Upper lobe of right lung (tissue), 1 donor: ENCODE measurements around the gene CACNB4. TPM values are rescaled to one million over a fixed set of nuclear protein-coding genes. Genes with fewer than 3 reads are reported as not detected.

ENCODE experiments used
- ATAC-seq: fragments of 200-7000 bp; cut with Tn5 transposase; one replicate; pipeline ENCODE4 v1.9.1; 2020; ENCODE audit warnings: mild to moderate bottlenecking, moderate library complexity
- DNase-seq: peaks from one replicate; pipeline ENCODE4 v3.0.0-alpha.2; 2020
- H3K27ac ChIP-seq: fragments of 200-600 bp; one replicate; pipeline ENCODE4 v1.8.0; 2022
- H3K27me3 ChIP-seq: fragments of 200-600 bp; one replicate; pipeline ENCODE4 v1.8.0; 2022; ENCODE audit warnings: mild to moderate bottlenecking
- H3K36me3 ChIP-seq: fragments of 200-600 bp; one replicate; pipeline ENCODE4 v1.8.0; 2022
- H3K4me1 ChIP-seq: fragments of 200-600 bp; one replicate; pipeline ENCODE4 v1.8.0; 2022
- H3K4me3 ChIP-seq: fragments of 200-600 bp; one replicate; pipeline ENCODE4 v1.8.0; 2022; ENCODE audit warnings: mild to moderate bottlenecking
- H3K9me3 ChIP-seq: fragments of 200-600 bp; one replicate; pipeline ENCODE4 v1.8.0; 2022
- CTCF ChIP-seq: fragments of 200-600 bp; IDR thresholded peaks from one replicate; pipeline ENCODE4 v1.8.0; 2022; ENCODE audit warnings: antibody characterized with exemption
- intact Hi-C: fragments of 100-400 bp; cut with DNase I; formaldehyde crosslinking; loops from one replicate; pipeline ENCODE4 v1.11.0; 2022
- total RNA-seq: library from RNA; stranded (reverse); fragmentation: NEBNext Ultra II Directional; extraction: Animal tissue kit (Norgen Biotek cat#: 25700); gene quantifications from one replicate; pipeline ENCODE4 v1.2.1, GENCODE V29; 2021
- donor health status: DM: no; HTN: yes; CAD: no; lungs with severe emphysema.

Gene CACNB4
- total RNA-seq, 1 donor from 2014 or later: 15.3 TPM

- H3K4me1 ChIP-seq: no peaks in the 10 kb centered on the region
- intact Hi-C loops: no loop called here
- ATAC-seq (no peak), DNase-seq (no peak)
- H3K36me3 ChIP-seq: no peaks in the 10 kb centered on the region
- H3K27me3 ChIP-seq: no peaks in the 10 kb centered on the region
- H3K4me3 ChIP-seq: no peak overlapping the region
- no peak for TF ChIP-seq CTCF
- no peak overlapping the region for H3K27ac ChIP-seq
- no peaks in the 10 kb centered on the region for H3K9me3 ChIP-seq
Measured at GRCh38 chr2:151936626-151937025, 162.2 kb downstream of the CACNB4 start.

DNA sequence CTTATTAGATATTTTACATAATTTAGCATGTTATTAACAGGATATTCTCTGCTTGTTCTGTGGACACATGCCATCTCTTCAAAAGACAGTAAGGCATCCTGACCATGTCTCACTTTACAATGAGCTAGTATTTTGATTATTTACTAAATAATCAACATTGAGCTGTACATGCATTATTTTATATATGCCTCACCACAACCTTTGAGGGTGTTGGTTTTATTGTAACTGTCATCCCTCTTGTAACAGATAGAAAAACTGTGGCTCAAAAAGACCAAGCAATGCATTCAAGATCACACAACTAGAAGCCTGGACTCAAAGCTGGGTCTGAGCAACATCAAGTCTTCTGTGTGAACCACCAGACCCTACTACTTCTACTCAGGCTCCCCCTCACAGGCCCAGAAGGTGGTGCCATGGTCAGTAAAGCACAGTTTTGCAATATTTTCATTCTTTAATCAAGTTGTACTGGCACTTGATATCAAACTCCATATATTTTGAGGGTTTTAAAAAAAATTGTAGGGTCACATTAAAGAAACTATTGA is 165.5 kb downstream of the CACNB4 start:
- no peak for TF ChIP-seq CTCF
- intact Hi-C loops: no loop called here
- H3K27ac ChIP-seq: no peak overlapping the region
- DNase-seq (no peak), ATAC-seq (no peak)
- H3K9me3 ChIP-seq: no peaks in the 10 kb centered on the region
- H3K36me3 ChIP-seq: no peaks in the 10 kb centered on the region
- H3K4me3 ChIP-seq: no peak overlapping the region
- H3K4me1 ChIP-seq: no peaks in the 10 kb centered on the region
- H3K27me3 ChIP-seq: no peaks in the 10 kb centered on the region

DNA sequence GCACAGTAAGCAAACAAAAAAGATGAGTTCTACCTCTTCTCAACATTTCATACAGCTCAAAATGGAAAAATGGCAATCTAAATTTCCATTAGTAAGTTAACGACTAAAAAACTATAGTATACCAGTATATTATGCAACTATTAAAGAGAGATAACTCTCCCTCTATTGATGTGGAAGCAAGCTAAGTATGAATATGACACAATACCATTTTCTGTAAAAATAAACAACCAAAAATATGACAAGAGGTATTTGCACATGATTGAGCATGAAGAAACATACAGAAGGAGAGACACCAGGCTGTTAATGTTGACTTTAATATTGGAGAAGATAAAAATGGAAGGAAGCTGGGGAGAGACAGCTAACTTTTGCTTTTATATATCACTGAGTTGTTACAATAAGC is 167.1 kb downstream of the CACNB4 start:
- H3K4me1 ChIP-seq: no peaks in the 10 kb centered on the region
- DNase-seq (no peak), ATAC-seq (no peak)
- no peak overlapping the region for H3K4me3 ChIP-seq
- no peaks in the 10 kb centered on the region for H3K9me3 ChIP-seq
- no peaks in the 10 kb centered on the region for H3K27me3 ChIP-seq
- H3K27ac ChIP-seq: no peak overlapping the region
- intact Hi-C loops: no loop called here
- H3K36me3 ChIP-seq: no peaks in the 10 kb centered on the region
- TF ChIP-seq CTCF: no peak

- intact Hi-C loops: no loop called here
- H3K9me3 ChIP-seq: no peaks in the 10 kb centered on the region
- no peak overlapping the region for H3K27ac ChIP-seq
- H3K4me3 ChIP-seq: no peak overlapping the region
- no peak for TF ChIP-seq CTCF
- H3K36me3 ChIP-seq: no peaks in the 10 kb centered on the region
- H3K4me1 ChIP-seq: no peaks in the 10 kb centered on the region
- no peaks in the 10 kb centered on the region for H3K27me3 ChIP-seq
- no peak for ATAC-seq
- no peak for DNase-seq
Measured at GRCh38 chr2:151931030-151931611, 167.7 kb downstream of the CACNB4 start.

DNA sequence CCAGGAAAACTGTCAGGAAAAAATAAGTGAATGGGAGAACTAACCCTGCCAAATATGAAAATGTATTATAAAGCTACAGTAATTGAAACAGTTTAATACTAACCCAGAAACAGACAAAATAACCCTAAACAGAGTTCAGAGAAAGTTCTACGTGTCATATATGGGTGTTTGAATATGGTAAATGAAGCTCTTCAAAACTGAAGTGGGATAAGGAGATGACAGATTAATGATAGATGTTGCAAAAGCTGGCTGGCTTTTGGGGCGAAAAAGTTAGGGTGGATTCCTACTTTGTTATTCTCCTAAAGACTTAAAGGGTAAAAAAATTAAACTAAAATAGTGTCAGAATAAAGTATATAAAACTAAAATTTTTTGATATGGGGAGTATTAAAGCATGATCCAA is 168.8 kb downstream of the CACNB4 start:
- H3K27me3 ChIP-seq: no peaks in the 10 kb centered on the region
- H3K27ac ChIP-seq: no peak overlapping the region
- H3K4me3 ChIP-seq: no peak overlapping the region
- no peak for ATAC-seq
- TF ChIP-seq CTCF: no peak
- H3K4me1 ChIP-seq: no peaks in the 10 kb centered on the region
- intact Hi-C loops: no loop called here
- DNase-seq: no peak
- H3K9me3 ChIP-seq: no peaks in the 10 kb centered on the region
- no peaks in the 10 kb centered on the region for H3K36me3 ChIP-seq

DNA sequence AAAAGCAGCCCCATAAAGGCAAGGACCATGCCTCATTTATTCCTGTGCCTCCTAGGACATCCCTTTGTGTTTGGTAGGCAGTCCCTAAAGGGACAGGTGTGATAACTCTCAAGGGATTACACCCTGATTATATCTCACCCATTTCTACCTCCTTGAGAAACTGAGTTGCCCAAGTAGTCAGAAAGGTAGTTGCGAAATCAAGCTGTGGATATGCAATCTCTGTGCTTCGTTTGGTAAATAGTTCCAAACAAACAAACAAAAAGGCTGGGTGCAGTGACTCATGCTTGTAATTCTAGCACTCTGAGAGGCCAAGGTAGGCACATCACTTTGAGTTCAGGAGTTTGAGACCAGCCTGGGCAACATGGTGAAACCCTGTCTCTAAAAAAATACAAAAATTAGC is 170.5 kb downstream of the CACNB4 start:
- TF ChIP-seq CTCF: no peak
- Histone ChIP-seq H3K9me3 (no peaks in the 10 kb centered on the region), H3K4me3 (no peak overlapping the region), H3K27me3 (no peaks in the 10 kb centered on the region), H3K4me1 (peaks cover 5% of the 10 kb centered on the region), H3K36me3 (no peaks in the 10 kb centered on the region), H3K27ac (no peak overlapping the region)
- intact Hi-C loops: no loop called here
- DNase-seq (no peak), ATAC-seq (peak; percentile 60)
